H1 (cell line): Measurements from ENCODE around the gene LAMC1.

ENCODE experiments used
- BCL11A ChIP-seq, 2 experiments: IDR thresholded peaks; one replicate each; pipeline ENCODE4 v1.6.1; 2011; ENCODE audit warnings: low read depth in 2 of 2, low read length in 2 of 2, mild to moderate bottlenecking in 2 of 2
- CEBPB ChIP-seq: IDR thresholded peaks from 2 replicates; pipeline ENCODE4 v1.6.1; 2012; ENCODE audit warnings: low read depth, low read length
- EZH2 ChIP-seq: fragments of 200-600 bp; sonication (generic); IDR thresholded peaks from 2 replicates; pipeline ENCODE4 v1.7.1; 2012; ENCODE audit warnings: low read depth, mild to moderate bottlenecking, moderate library complexity, low read length, inconsistent platforms; ENCODE audit not compliant: severe bottlenecking
- JUND ChIP-seq: IDR thresholded peaks from 2 replicates; pipeline ENCODE4 v1.6.1; 2011; ENCODE audit warnings: mild to moderate bottlenecking, improper control_type of control experiment, low read length
- POLR2A ChIP-seq, 2 experiments: IDR thresholded peaks; 1 replicate in 1 of 2; 2 replicates in 1 of 2; pipeline ENCODE4 v1.6.1; 2011; ENCODE audit warnings: low read depth in 2 of 2, low read length in 2 of 2, mild to moderate bottlenecking in 2 of 2; ENCODE audit errors: control extremely low read depth in 1 of 2
- SP1 ChIP-seq: IDR thresholded peaks from 2 replicates; pipeline ENCODE4 v1.6.1; 2011; ENCODE audit warnings: low read depth, low read length
- TEAD4 ChIP-seq: IDR thresholded peaks from 2 replicates; pipeline ENCODE4 v1.6.1; 2012; ENCODE audit warnings: low read depth, low read length, inconsistent platforms, mixed read lengths
- ZNF274 ChIP-seq: IDR thresholded peaks from 2 replicates; pipeline ENCODE4 v1.7.0; 2012; ENCODE audit warnings: low read length, borderline replicate concordance; ENCODE audit errors: extremely low read depth
- TF ChIP-seq, protein P1 (sequence below), 3 experiments: IDR thresholded peaks; 1 replicate in 2 of 3; 2 replicates in 1 of 3; pipeline versions ENCODE4 v1.5.1 to v1.6.1; 2011; ENCODE audit warnings: low read length in 3 of 3, mild to moderate bottlenecking in 3 of 3, inconsistent platforms in 2 of 3, low read depth in 1 of 3, moderate library complexity in 1 of 3; ENCODE audit not compliant: insufficient read depth in 1 of 3; ENCODE audit errors: control extremely low read depth in 1 of 3
- TF ChIP-seq, protein P2 (sequence below): IDR thresholded peaks from 2 replicates; pipeline ENCODE4 v1.6.1; 2011; ENCODE audit warnings: low read depth, mild to moderate bottlenecking, low read length; ENCODE audit not compliant: insufficient read depth

DNA sequence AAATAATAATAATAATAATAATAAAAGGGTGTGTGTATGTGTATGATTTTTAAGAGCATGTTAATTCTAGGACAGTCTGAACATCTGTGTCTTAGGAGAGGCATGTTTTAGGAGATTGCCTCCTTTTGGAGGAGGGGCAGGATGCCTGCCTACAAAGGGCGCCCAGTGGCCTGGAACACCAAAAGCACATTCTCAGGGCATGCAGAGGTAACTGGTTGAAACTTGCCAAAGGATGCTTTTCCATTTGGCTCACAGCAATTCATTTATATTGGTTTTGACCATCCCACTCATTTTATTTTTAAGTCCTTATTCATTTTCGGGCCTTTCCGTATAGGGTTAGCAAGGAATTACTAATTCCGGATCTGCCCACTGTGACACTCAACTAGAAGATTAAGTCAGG, 141.7 kb downstream of the LAMC1 start:
- TF ChIP-seq POLR2A (IDR thresholded peaks at IDR 0.05; ENCODE audit: control extremely low read depth in 1 of 2, low read depth in 2 of 2, low read length in 2 of 2) (no peak), ZNF274 (no peak), EZH2 (no peak), JUND (no peak), TEAD4 (no peak), CEBPB (no peak), BCL11A (IDR thresholded peaks at IDR 0.05; ENCODE audit: low read depth in 2 of 2, low read length in 2 of 2) (no peak), SP1 (no peak)
- TF ChIP-seq, protein P1, sequence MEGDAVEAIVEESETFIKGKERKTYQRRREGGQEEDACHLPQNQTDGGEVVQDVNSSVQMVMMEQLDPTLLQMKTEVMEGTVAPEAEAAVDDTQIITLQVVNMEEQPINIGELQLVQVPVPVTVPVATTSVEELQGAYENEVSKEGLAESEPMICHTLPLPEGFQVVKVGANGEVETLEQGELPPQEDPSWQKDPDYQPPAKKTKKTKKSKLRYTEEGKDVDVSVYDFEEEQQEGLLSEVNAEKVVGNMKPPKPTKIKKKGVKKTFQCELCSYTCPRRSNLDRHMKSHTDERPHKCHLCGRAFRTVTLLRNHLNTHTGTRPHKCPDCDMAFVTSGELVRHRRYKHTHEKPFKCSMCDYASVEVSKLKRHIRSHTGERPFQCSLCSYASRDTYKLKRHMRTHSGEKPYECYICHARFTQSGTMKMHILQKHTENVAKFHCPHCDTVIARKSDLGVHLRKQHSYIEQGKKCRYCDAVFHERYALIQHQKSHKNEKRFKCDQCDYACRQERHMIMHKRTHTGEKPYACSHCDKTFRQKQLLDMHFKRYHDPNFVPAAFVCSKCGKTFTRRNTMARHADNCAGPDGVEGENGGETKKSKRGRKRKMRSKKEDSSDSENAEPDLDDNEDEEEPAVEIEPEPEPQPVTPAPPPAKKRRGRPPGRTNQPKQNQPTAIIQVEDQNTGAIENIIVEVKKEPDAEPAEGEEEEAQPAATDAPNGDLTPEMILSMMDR (IDR thresholded peaks at IDR 0.05; ENCODE audit: control extremely low read depth in 1 of 3, insufficient read depth in 1 of 3, low read depth in 1 of 3, low read length in 3 of 3), result no peak
- TF ChIP-seq, protein P2, sequence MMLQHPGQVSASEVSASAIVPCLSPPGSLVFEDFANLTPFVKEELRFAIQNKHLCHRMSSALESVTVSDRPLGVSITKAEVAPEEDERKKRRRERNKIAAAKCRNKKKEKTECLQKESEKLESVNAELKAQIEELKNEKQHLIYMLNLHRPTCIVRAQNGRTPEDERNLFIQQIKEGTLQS, result no peak
